Upper lobe of right lung (tissue), 1 donor: ENCODE measurements around the gene HIPK2. TPM values are rescaled to one million over a fixed set of nuclear protein-coding genes. Genes with fewer than 3 reads are reported as not detected.

Source experiments
- ATAC-seq: fragments of 200-7000 bp; cut with Tn5 transposase; one replicate; pipeline ENCODE4 v1.9.1; 2020; ENCODE audit warnings: mild to moderate bottlenecking, moderate library complexity
- DNase-seq: peaks from one replicate; pipeline ENCODE4 v3.0.0-alpha.2; 2020
- H3K27ac ChIP-seq: fragments of 200-600 bp; one replicate; pipeline ENCODE4 v1.8.0; 2022
- H3K27me3 ChIP-seq: fragments of 200-600 bp; one replicate; pipeline ENCODE4 v1.8.0; 2022; ENCODE audit warnings: mild to moderate bottlenecking
- H3K36me3 ChIP-seq: fragments of 200-600 bp; one replicate; pipeline ENCODE4 v1.8.0; 2022
- H3K4me1 ChIP-seq: fragments of 200-600 bp; one replicate; pipeline ENCODE4 v1.8.0; 2022
- H3K4me3 ChIP-seq: fragments of 200-600 bp; one replicate; pipeline ENCODE4 v1.8.0; 2022; ENCODE audit warnings: mild to moderate bottlenecking
- H3K9me3 ChIP-seq: fragments of 200-600 bp; one replicate; pipeline ENCODE4 v1.8.0; 2022
- intact Hi-C: fragments of 100-400 bp; cut with DNase I; formaldehyde crosslinking; loops from one replicate; pipeline ENCODE4 v1.11.0; 2022
- total RNA-seq: library from RNA; stranded (reverse); fragmentation: NEBNext Ultra II Directional; extraction: Animal tissue kit (Norgen Biotek cat#: 25700); gene quantifications from one replicate; pipeline ENCODE4 v1.2.1, GENCODE V29; 2021
- TF ChIP-seq, protein P1 (sequence below): fragments of 200-600 bp; IDR thresholded peaks from one replicate; pipeline ENCODE4 v1.8.0; 2022; ENCODE audit warnings: antibody characterized with exemption
- donor health status: DM: no; HTN: yes; CAD: no; lungs with severe emphysema.

Gene HIPK2
- total RNA-seq, 1 donor from 2014 or later = 64.3 TPM

DNA sequence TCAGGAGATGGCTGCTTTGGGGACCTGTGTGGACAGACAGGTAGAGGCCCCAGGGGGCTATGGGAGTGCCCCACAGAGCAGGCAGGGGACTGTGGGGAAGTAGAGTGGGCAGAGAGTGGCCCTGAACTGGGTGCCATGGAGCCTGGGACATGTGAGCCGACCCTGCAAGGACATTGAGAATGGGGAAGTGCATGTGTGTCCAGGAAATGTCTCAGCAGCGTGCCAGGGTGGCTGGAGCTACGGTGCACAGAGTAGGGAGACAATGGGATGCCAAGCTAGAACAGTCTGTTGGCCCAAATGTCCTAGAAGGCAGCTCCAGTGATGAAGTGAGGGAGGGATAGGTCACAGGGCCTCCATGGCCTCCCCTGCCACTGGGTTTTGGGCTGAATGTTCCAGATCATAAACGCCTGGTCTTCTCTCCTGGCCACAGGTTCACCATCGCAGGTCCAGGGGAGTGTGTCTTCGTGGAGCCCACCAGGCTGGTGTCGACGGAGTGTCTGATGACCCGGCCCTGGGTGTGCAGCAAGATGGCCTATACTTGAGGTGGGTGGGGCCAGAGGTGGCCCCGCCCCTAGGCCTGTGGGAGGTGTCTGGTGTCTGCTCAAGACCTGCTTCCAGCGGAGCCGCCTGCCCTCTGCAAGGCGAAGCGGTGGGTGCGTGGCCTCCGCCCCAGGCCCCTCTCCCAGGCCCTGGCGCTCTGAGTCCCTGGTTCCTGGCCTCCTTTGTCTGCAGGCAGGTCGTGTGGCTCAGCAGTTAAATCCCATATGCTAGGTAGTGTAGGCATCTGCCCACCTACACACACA lies 233.8 kb downstream of the HIPK2 start:
- TF ChIP-seq, protein P1, sequence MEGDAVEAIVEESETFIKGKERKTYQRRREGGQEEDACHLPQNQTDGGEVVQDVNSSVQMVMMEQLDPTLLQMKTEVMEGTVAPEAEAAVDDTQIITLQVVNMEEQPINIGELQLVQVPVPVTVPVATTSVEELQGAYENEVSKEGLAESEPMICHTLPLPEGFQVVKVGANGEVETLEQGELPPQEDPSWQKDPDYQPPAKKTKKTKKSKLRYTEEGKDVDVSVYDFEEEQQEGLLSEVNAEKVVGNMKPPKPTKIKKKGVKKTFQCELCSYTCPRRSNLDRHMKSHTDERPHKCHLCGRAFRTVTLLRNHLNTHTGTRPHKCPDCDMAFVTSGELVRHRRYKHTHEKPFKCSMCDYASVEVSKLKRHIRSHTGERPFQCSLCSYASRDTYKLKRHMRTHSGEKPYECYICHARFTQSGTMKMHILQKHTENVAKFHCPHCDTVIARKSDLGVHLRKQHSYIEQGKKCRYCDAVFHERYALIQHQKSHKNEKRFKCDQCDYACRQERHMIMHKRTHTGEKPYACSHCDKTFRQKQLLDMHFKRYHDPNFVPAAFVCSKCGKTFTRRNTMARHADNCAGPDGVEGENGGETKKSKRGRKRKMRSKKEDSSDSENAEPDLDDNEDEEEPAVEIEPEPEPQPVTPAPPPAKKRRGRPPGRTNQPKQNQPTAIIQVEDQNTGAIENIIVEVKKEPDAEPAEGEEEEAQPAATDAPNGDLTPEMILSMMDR = no peak
- Histone ChIP-seq H3K27ac (no peak overlapping the region), H3K9me3 (no peaks in the 10 kb centered on the region), H3K4me1 (no peaks in the 10 kb centered on the region), H3K4me3 (no peak overlapping the region), H3K36me3 (no peaks in the 10 kb centered on the region), H3K27me3 (no peaks in the 10 kb centered on the region)
- intact Hi-C loops = no loop called here
- ATAC-seq (peak; percentile 56), DNase-seq (peak; percentile 57)

DNA sequence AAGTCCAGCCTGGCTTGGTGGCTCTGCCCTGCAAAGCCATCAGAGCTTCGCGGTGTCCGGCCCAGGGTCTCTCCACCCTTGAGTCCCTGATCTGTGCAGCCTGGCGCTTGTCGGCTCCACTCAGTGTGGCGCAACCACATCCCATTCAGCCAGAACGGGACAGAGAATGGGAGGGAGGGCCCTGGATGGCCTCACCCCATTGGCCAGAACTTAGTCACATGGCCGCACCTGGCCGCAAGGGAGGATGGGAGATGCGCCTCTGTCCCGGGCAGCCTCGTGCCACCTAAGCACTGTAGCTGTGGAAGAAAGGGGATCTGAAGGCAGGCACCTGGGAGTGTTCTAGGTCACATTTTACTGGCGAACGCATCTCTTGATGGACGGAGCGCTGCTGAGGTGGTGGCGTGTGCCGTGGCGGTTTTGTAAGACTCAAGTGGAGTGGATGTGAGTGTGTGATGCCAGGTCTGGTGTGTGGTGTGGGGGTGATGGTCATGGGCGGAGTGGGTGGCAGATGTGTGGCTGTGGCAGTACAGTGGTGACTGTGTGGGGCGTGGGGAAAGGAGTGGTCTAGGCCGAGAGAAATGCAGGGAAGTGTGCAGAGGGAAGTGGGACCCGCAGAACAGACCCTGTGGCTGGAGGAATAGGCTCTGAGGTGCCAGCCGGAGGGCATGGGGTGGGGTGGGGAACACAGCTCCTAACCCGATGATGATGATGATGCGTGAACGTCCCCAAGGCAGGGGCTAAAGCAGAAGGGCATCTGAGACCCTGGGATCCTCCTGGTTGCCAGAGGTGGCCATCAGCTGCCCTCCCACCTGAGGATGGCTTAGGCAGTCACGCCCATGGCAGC lies 235.3 kb downstream of the HIPK2 start:
- peak; percentile 57 for DNase-seq
- H3K4me3 ChIP-seq = no peak overlapping the region
- intact Hi-C loops = no loop called here
- TF ChIP-seq, protein P1 = no peak
- ATAC-seq = no peak
- no peaks in the 10 kb centered on the region for H3K36me3 ChIP-seq
- H3K4me1 ChIP-seq = no peaks in the 10 kb centered on the region
- no peaks in the 10 kb centered on the region for H3K9me3 ChIP-seq
- H3K27ac ChIP-seq = no peak overlapping the region
- no peaks in the 10 kb centered on the region for H3K27me3 ChIP-seq

DNA sequence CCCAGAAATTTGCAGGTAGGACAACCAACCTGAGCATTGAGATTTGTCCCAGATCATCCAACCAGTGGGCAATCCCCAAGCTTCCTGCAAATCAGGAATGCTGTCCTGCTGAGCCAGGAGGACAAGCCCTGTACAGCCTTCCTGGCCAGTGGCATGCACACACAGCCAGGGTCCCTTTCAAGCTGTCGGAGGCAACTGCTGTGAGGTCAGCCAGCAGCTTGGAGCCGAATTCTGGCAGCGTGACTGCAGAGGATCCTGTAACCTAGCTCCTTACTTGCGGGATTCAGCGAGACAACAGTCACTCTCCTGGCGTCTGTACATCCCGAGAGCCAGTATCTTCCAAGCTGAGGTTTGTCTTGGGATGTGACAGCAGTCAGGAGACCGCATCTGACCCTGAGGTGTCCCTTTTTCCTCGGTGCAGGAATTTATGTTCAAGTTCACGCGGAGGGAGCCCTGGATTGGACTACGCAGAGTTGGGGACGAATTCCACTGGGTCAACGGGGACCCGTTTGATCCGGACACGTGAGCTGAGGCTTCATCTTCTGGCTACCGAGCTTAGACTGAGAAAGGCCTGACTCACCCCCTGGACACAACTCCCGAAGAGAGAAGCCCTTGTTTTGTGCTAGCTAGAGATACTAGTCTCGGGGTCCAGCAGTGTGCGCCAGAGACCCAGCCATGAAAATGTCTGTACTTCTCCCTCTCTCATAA lies 236.0 kb downstream of the HIPK2 start:
- no peaks in the 10 kb centered on the region for H3K4me1 ChIP-seq
- intact Hi-C loops = no loop called here
- no peaks in the 10 kb centered on the region for H3K27me3 ChIP-seq
- no peaks in the 10 kb centered on the region for H3K36me3 ChIP-seq
- no peak overlapping the region for H3K27ac ChIP-seq
- ATAC-seq (no peak), DNase-seq (no peak)
- TF ChIP-seq, protein P1 = no peak
- H3K9me3 ChIP-seq = no peaks in the 10 kb centered on the region
- H3K4me3 ChIP-seq = no peak overlapping the region

DNA sequence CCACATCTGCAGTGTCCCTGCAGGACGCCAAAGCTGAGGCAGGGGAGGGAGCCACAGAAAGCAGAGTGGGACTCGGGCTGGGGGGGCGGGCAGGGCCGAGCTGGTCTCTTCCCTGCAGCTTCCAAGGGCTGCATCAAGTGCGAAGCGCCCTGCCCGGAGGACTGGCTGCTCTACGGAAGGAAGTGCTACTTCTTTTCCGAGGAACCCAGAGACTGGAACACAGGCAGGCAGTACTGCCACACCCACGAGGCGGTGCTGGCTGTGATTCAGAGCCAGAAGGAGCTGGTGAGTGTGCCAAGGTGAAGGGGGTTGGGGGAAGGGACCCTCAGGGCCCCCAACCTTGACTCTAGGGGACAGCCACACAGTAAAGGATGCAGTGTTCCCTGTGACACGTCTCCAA lies 237.6 kb downstream of the HIPK2 start:
- DNase-seq = no peak
- no peak overlapping the region for H3K27ac ChIP-seq
- no peak overlapping the region for H3K4me3 ChIP-seq
- intact Hi-C loops = no loop called here
- no peaks in the 10 kb centered on the region for H3K36me3 ChIP-seq
- TF ChIP-seq, protein P1 = no peak
- no peaks in the 10 kb centered on the region for H3K9me3 ChIP-seq
- H3K4me1 ChIP-seq = no peaks in the 10 kb centered on the region
- no peaks in the 10 kb centered on the region for H3K27me3 ChIP-seq
- no peak for ATAC-seq

DNA sequence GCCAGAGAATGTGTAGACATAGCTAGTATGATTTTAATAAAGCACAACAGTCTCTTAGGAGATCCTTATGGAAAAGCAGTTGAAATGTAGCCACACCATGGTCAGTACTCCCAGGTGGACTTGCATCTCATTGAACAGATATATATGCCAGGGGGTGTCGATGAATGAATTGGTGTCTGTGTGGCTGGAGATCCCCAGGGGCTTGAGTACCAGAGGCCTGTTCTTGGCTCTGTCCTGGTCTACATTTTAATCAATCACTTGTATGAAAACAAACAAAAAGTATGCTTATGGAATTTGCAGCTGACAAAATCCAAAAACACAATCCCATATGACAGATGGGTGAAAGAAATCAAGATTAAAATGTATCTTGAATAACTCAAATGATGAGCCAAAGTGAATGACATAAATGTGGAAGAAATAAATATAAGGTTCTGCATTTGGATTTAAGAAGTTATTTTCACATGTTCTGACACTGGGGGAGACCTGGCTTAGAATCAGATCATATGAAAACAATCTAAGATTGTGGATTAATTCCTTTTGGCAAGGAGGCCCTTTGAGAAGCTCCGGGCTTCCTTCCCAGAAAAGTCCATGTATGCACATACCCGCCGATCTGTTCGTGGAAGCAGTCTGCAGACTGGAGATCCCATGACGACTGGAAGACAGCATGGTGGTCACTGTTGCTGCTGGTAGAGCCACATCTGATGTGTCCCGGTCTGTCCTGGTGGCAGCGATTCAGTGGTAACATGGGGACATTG lies 238.7 kb downstream of the HIPK2 start:
- TF ChIP-seq, protein P1 = no peak
- H3K27me3 ChIP-seq = no peaks in the 10 kb centered on the region
- intact Hi-C loops = no loop called here

More for the DNA sequence above, 238.7 kb downstream of the HIPK2 start:
- Histone ChIP-seq H3K4me3 (no peak overlapping the region), H3K27ac (no peak overlapping the region), H3K4me1 (no peaks in the 10 kb centered on the region), H3K9me3 (no peaks in the 10 kb centered on the region), H3K36me3 (no peaks in the 10 kb centered on the region)
- DNase-seq = no peak
- no peak for ATAC-seq
